Kidney (tissue), 14 donors: Measurements from ENCODE around the gene RGL3. TPM values are rescaled to one million over a fixed set of nuclear protein-coding genes. Genes with fewer than 3 reads are reported as not detected.
"Not testable (repeated sequence)": the region's sequence is repeated elsewhere in the genome, so short reads cannot be mapped to it uniquely, and the experiment has no call there.

Experiments
- DNase-seq, 5 donors: peaks; one replicate each; pipeline ENCODE4 v3.0.0-alpha.2; 2013 to 2020
- FAIRE-seq: peaks from 2 replicates; lab custom pipeline; 2012; peaks lifted over from hg19 to GRCh38; lab: Jason Lieb, UNC
- H3K27ac ChIP-seq, 2 donors: one replicate each; pipeline ENCODE4 v1.7.0; 2013; ENCODE audit warnings: low read depth in 2 of 2, low read length in 2 of 2, inconsistent platforms in 1 of 2
- H3K27me3 ChIP-seq: one replicate; pipeline ENCODE4 v1.7.1; 2013; ENCODE audit warnings: low read length, inconsistent platforms; ENCODE audit not compliant: control insufficient read depth, insufficient read depth
- H3K36me3 ChIP-seq, 3 donors: one replicate each; pipeline versions ENCODE4 v1.7.0 to v1.7.1; 2013; ENCODE audit warnings: low read length in 3 of 3, control low read depth in 1 of 3, inconsistent platforms in 1 of 3; ENCODE audit not compliant: insufficient read depth in 3 of 3, control insufficient read depth in 2 of 3
- H3K4me1 ChIP-seq, 3 donors: one replicate each; pipeline versions ENCODE4 v1.7.0 to v1.7.1; 2013; ENCODE audit warnings: low read length in 3 of 3, inconsistent platforms in 1 of 3, low read depth in 1 of 3; ENCODE audit not compliant: control insufficient read depth in 2 of 3, insufficient read depth in 2 of 3
- H3K4me3 ChIP-seq, 3 donors: one replicate each; pipeline versions ENCODE4 v1.7.0 to v1.8.1; 2013; ENCODE audit warnings: low read length in 3 of 3, control low read depth in 1 of 3, inconsistent platforms in 1 of 3
- H3K9ac ChIP-seq, 3 donors: one replicate each; pipeline versions ENCODE4 v1.7.0 to v1.7.1; 2013; ENCODE audit warnings: low read length in 3 of 3, control low read depth in 1 of 3, inconsistent platforms in 1 of 3
- H3K9me3 ChIP-seq, 3 donors: one replicate each; pipeline versions ENCODE4 v1.7.0 to v1.7.1; 2013; ENCODE audit warnings: low read length in 3 of 3, control low read depth in 1 of 3, inconsistent platforms in 1 of 3; ENCODE audit not compliant: control insufficient read depth in 2 of 3, insufficient read depth in 1 of 3
- intact Hi-C: fragments of 100-400 bp; cut with DNase I; formaldehyde crosslinking; loops from one replicate; pipeline ENCODE4 v1.11.1; 2022
- polyA plus RNA-seq: library from polyadenylated mRNA; stranded (reverse); fragments of 350-450 nt; fragmentation: Illumina TruSeq; extraction: RNeasy Lipid Tissue Mini Kit (QIAGEN cat#74804); gene quantifications from one replicate; pipeline ENCODE4 v1.2.3, GENCODE V29; 2014; ENCODE audit warnings: low read depth, low replicate concordance; ENCODE audit not compliant: insufficient read depth
- total RNA-seq: library from RNA; stranded (reverse); fragmentation: NEBNext Ultra II Directional; extraction: Animal tissue kit (Norgen Biotek cat#: 25700); gene quantifications from one replicate; pipeline ENCODE4 v1.2.1, GENCODE V29; 2021
- TF ChIP-seq, protein P1 (sequence below): IDR thresholded peaks from 3 replicates; pipeline ENCODE4 v1.5.1; 2012; ENCODE audit warnings: mild to moderate bottlenecking, moderate library complexity, borderline replicate concordance; ENCODE audit not compliant: insufficient read depth; ENCODE audit errors: extremely low read depth
- donor health status: control.
- donor health status: control.
- donor health status: control.
- donor health status: control.
- donor health status: control.
- donor health status: DM: yes; HTN: yes; CAD: no.
- donor health status: Normal renal cell carcinoma (clear cell type).

Gene RGL3
- total and polyA plus RNA-seq, 2 donors from 2014 or later: 56.9 to 126 TPM

DNA sequence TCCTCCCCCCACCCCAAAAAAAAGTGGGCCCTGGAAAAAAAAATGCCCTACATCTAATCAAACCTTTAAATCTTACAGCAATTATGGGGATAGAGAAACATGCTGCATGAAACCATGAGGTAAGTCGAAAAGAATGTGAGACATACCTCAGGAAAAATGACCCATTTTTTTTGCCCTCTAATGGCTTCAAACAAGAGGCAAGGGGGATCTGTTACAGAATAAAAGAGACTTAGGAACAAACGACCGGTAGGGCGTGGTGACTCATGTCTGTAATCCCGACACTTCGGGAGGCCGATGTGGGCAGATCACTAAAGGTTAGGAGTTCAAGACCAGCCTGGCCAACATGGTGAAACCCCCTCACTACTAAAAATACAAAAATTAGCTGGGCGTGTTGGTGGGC, 8.4 kb downstream of the RGL3 start:
- H3K27me3 ChIP-seq: no peaks in the 10 kb centered on the region
- H3K27ac ChIP-seq: no peak overlapping the region
- peaks cover 0 to 4% (median 3%) of the 10 kb centered on the region in 3 donors for H3K36me3 ChIP-seq
- H3K9me3 ChIP-seq: no peaks in the 10 kb centered on the region
- no peak overlapping the region for H3K4me3 ChIP-seq
- DNase-seq (peak in 2 of 5 donors; percentile 22 to 40), FAIRE-seq (no peak)
- TF ChIP-seq, protein P1, sequence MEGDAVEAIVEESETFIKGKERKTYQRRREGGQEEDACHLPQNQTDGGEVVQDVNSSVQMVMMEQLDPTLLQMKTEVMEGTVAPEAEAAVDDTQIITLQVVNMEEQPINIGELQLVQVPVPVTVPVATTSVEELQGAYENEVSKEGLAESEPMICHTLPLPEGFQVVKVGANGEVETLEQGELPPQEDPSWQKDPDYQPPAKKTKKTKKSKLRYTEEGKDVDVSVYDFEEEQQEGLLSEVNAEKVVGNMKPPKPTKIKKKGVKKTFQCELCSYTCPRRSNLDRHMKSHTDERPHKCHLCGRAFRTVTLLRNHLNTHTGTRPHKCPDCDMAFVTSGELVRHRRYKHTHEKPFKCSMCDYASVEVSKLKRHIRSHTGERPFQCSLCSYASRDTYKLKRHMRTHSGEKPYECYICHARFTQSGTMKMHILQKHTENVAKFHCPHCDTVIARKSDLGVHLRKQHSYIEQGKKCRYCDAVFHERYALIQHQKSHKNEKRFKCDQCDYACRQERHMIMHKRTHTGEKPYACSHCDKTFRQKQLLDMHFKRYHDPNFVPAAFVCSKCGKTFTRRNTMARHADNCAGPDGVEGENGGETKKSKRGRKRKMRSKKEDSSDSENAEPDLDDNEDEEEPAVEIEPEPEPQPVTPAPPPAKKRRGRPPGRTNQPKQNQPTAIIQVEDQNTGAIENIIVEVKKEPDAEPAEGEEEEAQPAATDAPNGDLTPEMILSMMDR: no peak
- intact Hi-C loops: no loop called here
- no peaks in the 10 kb centered on the region for H3K4me1 ChIP-seq
- H3K9ac ChIP-seq: no peak overlapping the region

DNA sequence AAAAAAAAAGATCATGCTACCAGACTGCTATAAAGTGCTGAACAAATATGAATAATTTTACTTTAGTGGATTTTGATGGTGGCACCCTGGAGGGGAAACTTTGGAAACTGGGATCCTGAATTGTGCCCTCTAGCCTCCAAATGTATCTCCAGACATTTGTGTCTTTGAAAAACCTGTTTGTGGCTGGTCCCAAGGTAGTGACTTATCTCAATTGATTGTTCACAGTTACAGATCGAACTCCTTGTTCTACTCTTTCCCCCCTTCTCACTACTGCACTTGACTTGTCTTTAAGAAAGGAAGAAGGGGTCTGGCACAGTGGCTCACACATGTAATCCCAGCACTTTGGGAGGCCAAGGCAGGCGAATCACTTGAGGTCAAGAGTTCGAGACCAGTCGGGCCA, 10.5 kb downstream of the RGL3 start:
- Histone ChIP-seq H3K27me3 (no peaks in the 10 kb centered on the region), H3K4me1 (no peaks in the 10 kb centered on the region), H3K9ac (no peak overlapping the region), H3K9me3 (no peaks in the 10 kb centered on the region), H3K36me3 (peaks cover 0 to 4% (median 3%) of the 10 kb centered on the region in 3 donors), H3K4me3 (no peak overlapping the region), H3K27ac (no peak overlapping the region)
- DNase-seq: peak in 1 of 5 donors; percentile 8
- no peak for FAIRE-seq
- intact Hi-C loops: no loop called here
- TF ChIP-seq, protein P1: no peak

DNA sequence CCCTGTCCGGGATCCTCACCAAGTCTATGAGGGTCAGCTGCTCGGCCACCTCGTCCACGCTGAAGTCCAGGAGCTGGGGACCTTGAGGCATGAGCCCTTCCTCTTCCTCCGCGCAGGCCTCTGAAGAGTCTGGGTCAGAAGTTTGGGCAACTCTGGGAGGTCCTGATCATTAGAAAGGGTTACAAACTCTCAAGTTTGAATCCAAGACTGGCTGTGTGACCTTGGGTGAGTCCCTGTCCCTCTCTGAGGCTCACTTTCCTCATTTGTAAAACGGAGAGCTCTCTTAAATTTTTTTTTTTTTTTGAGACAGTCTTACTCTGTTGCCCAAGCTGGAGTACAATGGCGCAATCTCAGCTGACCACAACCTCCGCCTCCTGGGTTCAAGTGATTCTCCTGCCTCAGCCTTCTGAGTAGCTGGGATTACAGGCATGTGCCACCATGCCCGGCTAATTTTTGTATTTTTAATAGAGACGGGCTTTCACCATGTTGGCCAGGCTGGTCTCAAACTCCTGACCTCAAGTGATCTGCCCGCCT, 12.3 kb downstream of the RGL3 start:
- H3K4me3 ChIP-seq, intact Hi-C loops, H3K27ac ChIP-seq, H3K27me3 ChIP-seq, H3K9ac ChIP-seq, H3K9me3 ChIP-seq, H3K4me1 ChIP-seq, H3K36me3 ChIP-seq, FAIRE-seq: not testable (repeated sequence)
- peak in 1 of 5 donors; percentile 22 for DNase-seq

DNA sequence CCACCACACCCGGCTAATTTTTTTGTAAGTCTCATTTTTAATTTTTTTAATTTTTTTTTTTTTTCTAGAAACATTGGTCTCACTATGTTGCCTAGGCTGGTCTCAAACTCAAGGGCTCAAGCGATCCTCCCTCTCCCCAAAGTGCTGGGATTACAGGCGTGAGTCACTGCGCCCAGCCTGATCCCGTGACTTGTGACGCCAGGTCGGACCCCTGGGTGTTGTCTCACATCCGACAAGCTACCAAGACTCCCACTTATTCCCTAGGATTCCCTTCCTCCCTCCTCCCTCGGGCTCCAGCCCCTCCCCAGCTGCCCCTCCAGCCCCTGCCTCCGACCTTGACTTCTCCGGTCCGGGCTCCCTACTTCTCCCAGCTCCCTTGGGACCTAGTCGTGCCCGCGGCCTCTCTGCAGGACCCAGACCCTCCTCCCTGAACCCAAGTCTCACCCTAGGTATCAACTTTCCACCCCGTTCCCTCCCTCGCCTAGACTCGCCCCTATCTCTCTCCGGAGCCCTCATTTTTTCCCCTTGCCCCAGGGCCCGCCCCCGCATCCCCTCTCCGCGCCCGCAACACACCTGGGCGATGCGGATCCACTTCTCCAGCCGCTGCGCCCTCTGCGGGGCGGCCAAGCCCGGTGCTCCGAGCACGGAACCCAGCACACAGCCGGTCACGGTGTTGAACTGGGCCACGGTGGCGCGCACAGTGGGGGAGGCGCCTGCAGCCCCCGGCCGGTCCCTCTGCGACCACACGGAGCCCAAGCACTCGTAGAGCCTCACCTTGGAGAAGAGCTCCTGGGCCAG, 13.1 kb downstream of the RGL3 start:
- Histone ChIP-seq H3K9ac (no peak overlapping the region), H3K27me3 (no peaks in the 10 kb centered on the region), H3K27ac (no peak overlapping the region), H3K4me1 (no peaks in the 10 kb centered on the region), H3K36me3 (peaks cover 0 to 9% (median 4%) of the 10 kb centered on the region in 3 donors), H3K4me3 (no peak overlapping the region), H3K9me3 (no peaks in the 10 kb centered on the region)
- intact Hi-C loops: no loop called here
- peak in 3 of 5 donors; percentile 58 to 72 (median 59) for DNase-seq
- no peak for FAIRE-seq
- TF ChIP-seq, protein P1: no peak
